Neural cell (in vitro differentiated cells): Measurements from ENCODE around the gene JMJD7.

Source experiments
- CTCF ChIP-seq: fragments of 450-650 bp; IDR thresholded peaks from 2 replicates; pipeline ENCODE4 v1.5.1; 2014; ENCODE audit warnings: antibody characterized with exemption, mild to moderate bottlenecking, moderate library complexity; ENCODE audit not compliant: poor library complexity, severe bottlenecking
- EP300 ChIP-seq: fragments of 450-650 bp; conservative IDR thresholded peaks from 2 replicates; pipeline ENCODE4 v1.6.1; 2014; ENCODE audit warnings: antibody characterized with exemption, mild to moderate bottlenecking, moderate library complexity; ENCODE audit not compliant: poor library complexity, severe bottlenecking
- EZH2 ChIP-seq: fragments of 200-600, 300-800 bp; shearing (Covaris generic), sonication (generic); IDR thresholded peaks from 2 replicates; pipeline ENCODE4 v1.6.1; 2014; ENCODE audit warnings: antibody characterized with exemption, low read length, borderline replicate concordance, mild to moderate bottlenecking; ENCODE audit not compliant: insufficient read depth, poor library complexity, severe bottlenecking
- MXI1 ChIP-seq: fragments of 450-650 bp; conservative IDR thresholded peaks from 2 replicates; pipeline ENCODE4 v1.6.1; 2014; ENCODE audit warnings: antibody characterized with exemption, mild to moderate bottlenecking; ENCODE audit not compliant: poor library complexity, severe bottlenecking
- POLR2AphosphoS5 ChIP-seq: IDR thresholded peaks from 2 replicates; pipeline ENCODE4 v1.6.1; 2012
- RAD21 ChIP-seq: fragments of 450-650 bp; conservative IDR thresholded peaks from 2 replicates; pipeline ENCODE4 v1.6.1; 2014; ENCODE audit warnings: antibody characterized with exemption, mild to moderate bottlenecking, moderate library complexity
- REST ChIP-seq: IDR thresholded peaks from 2 replicates; pipeline ENCODE4 v1.6.1; 2012; ENCODE audit warnings: borderline replicate concordance
- SMC3 ChIP-seq: fragments of 450-650 bp; conservative IDR thresholded peaks from 2 replicates; pipeline ENCODE4 v1.6.1; 2014; ENCODE audit warnings: antibody characterized with exemption, mild to moderate bottlenecking, moderate library complexity; ENCODE audit not compliant: poor library complexity
- TAF1 ChIP-seq: IDR thresholded peaks from 2 replicates; pipeline ENCODE4 v1.6.1; 2012; ENCODE audit warnings: low read depth

- no peak for TF ChIP-seq CTCF
- no peak for TF ChIP-seq EZH2
- no peak for TF ChIP-seq EP300
- no peak for TF ChIP-seq RAD21
- no peak for TF ChIP-seq TAF1
- TF ChIP-seq POLR2AphosphoS5, result no peak
- TF ChIP-seq MXI1, result no peak
- no peak for TF ChIP-seq SMC3
- no peak for TF ChIP-seq REST
Measured at GRCh38 chr15:41868321-41868720, 40.4 kb downstream of the JMJD7 start.
